Midbrain (tissue), 1 donor: ENCODE data around the gene ZNF627.
"Not testable (repeated sequence)": the region's sequence is repeated elsewhere in the genome, so short reads cannot be mapped to it uniquely, and the experiment has no call there.

Experiments used
- DNase-seq: peaks from one replicate; lab custom pipeline; 2025; lab: John Stamatoyannopoulos, UW

The ZNF627 gene

GRCh38 chr19:11597202-11598102, at the start of gene ZNF627:
Gene ZNF627, plus strand, starts transcription at chr19:11597483. Its CDS starts 145 bp downstream, at chr19:11597628.
- peak; percentile 97 for DNase-seq

DNA sequence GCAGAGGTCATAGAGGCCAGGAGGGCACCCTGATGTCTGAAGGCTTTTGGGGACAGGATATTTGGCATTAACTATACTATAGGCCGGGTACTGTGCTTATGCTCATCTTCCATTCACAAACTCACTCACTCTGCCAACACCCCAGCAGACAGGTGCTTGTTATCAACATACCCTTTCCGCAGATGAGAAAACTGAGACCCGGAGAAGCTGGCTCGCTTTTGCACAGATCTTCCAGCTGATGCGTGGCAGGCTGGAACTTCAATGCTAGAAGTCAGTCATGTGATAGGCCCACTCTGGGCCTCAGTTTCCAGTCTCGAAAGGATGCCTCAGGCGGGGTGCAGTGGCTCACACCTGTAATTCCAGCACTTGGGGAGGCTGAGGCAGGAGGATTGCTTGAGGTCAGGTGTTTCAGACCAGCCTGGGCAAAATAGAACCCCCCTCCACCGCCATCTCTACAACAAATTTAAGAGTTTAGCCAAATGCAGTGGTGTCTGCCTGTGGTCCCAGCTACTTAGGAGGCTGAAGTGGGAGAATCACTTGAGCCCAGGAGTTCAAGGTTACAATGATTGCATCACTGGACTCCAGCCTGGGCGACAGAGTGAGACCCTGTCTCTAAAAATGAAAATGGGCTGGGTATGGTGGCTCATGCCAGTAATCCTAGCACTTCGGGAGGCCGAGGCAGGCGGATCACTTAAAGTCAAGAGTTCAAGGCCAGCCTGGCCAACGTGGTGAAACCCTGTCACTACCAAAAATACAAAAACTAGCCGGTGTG, 49.2 kb upstream of the ZNF627 start:
- no peak for DNase-seq

GRCh38 chr19:11549386-11549953, 47.8 kb upstream of the ZNF627 start:
- no peak for DNase-seq

DNA sequence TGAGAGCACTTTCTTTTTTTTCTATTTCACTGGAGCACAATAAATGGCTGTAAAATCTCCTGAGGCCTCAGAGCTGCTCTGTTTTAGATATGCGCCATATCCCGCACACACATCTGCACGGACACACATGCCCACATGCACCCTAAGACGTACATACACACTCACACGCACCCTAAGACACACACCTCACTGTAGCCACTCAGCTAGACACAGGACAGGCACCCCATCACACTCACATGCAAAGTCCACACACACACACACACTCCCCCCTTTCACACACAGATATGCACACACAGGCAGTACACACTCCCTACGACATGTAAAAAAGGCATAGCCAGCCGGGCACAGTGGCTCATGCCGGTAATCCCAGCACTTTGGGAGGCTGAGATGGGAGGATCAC, 47.0 kb upstream of the ZNF627 start:
- DNase-seq, result no peak

DNA sequence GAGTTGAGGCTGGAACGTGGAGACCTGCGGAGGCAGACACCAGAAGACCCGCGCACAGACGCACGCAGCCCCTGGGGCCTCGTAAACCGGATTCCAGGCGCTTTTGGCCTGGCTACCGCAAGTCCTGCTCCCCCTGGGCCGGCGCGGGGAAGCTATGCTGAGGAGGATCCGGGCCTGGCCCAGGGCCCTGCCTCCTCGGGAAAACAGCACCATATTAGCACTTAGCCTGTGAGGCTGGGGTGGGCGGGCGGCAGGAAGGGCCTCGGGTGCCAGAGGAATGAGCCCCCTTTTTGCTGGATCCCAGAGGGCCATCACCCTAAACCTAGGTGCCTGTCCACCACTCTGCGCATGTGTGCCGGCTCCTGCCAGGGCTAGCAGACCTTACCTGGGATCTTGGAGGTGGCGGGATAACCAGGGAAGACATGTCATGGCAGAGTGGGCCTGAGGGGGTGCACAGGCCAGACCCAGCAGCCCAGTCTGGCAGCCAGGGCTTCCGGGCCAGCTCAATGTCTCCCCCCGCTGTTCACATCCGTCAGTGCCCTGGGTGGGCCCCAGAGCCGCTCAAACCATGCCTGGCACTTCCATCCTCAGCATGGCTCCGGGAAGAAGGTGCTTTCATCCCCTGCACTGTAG, 45.6 kb upstream of the ZNF627 start:
- no peak for DNase-seq

DNA sequence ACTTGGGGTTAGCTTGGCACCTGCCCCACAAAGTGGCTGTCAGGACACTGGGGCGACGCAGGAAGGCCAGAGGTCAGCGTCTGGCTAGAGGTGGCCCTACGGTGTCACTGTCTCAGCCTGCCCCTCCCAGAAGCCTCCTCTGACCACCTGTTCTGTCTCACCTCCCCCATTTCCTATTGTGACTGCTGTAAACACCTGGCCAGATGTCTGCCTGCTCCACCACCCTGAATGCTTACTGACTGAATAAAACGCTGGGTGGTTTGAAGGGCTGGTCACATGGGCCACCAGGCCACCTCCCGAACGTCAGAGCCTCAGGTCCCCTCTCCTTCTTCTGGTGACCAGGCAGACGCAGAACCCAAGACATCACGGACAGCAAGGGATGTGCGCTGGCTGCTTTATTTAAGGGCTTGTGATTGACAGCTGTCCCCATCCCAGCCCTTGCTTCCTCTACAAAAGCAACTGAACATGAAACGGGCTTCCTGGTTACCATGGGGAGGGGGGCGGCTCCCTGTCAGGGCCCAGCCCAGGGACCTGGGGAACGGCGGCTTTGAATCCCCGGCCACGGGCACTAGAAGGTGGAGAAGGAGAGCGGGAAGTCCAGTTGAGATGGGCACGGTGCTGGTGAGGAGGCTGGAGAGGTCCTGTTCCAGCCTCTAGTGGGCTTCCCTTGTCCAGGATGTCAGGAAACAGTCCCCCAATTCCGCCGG, 44.5 kb upstream of the ZNF627 start:
- DNase-seq, result no peak

DNA sequence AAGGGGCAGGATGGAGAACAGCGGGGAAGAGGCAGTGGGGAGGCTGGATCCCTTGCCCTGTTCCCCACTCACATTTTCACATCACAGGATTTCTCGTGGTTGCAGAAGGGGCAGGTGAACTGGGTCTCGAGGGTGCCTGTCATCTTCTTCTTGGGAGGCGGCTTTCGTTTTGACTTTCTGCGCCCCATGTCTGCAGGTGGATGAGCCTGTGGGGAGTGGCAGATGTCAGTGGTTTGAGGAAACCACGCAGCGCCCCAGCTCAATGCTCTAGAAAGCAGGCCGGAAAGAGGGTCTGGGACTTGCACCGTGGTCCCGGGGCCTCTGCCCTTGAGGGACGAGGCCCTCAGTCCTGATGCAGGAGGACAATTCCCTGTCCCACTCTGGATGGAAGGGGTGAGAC, 43.1 kb upstream of the ZNF627 start:
- no peak for DNase-seq

GRCh38 chr19:11555246-11555645, 42.0 kb upstream of the ZNF627 start:
- DNase-seq, result no peak

DNA sequence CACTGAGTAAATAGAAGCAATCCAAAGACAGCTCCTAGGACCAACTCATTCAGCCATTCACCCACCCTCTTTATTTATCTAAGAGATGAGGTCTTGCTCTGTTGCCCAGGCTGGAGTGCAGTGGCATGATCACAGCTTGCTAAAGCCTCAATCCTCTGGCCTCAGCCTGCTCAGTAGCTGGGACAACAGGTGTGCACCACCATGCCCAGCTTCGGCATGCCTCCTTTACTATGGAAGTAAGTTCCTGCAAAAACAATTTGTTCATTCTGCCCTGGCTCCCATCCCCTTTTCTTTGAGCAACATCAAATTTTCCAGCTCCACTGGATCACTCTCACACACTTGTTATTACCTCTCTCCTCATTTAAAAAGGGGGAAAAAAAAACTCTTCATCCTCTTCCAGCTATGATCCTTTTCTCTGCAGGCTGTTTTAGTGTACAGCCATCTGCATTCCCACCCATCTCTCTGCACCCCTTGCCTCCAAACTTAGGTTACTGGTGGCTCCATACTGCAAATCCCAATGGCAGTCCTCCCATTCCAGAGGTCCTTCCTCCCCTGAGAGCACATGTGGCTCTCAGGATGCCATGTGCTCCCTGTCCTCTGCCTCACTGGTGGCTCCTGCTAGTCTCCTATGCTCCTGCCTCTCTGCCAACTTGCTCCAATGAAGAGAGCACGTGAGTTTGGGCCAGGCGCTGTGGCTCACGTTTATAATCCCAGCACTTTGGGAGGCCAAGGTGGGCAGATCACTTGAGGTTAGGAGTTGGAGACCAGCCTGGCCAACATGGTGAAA, 40.5 kb upstream of the ZNF627 start:
- DNase-seq, result no peak

- peak; percentile 98 for DNase-seq
Measured at GRCh38 chr19:11558881-11559828, 38.1 kb upstream of the ZNF627 start, which contains the start of gene ELOF1. Gene ELOF1, minus strand, starts transcription at chr19:11559230. Its CDS starts 4,883 bp downstream, at chr19:11554347.

DNA sequence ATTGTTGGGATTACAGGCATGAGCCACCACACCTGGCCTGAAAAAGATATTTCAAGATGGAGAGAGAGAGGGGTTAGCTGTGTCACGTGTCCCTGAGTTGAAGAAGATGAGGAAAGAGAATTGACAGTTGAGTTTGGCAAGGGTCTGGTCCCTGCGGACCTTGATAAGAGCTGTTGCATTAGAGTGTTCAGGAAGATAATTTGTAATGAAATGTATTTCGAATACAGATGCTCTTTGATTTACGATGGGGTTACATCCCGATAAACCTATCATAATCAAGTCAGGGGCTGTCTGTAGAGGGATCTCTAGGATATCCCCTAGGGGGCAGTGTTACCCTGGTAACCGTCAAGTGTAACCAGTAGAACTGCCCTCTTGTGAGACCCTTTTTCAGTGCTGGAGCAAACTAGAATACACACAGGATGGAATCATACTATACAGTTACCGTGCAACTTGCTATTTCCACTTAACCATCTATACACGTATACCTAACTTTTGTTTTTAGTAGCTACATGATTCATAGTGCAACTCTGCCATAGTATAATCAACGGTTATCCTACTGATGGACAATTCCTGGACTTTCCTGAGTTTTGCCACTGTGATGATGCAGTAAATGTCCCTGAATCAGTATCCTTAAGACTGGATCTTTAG, 36.8 kb upstream of the ZNF627 start:
- peak; percentile 65 for DNase-seq

DNA sequence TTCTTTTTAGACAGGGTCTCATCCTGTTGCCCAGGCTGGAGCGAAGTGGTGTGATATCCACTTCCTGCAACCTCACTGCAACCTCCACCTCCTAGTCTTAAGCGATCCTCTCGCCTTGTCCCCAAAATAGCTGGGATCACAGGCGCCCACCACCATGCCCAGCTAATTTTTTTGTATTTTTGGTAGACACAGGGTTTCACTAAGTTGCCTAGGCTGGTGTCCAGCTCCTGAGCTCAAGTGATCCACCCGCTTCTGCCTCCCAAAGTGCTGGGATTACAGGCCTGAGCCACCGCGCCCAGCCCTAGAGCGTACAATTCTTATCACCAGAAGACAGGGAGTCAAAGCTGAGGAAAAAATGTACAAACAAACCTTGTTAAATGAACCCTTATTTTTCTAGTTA, 33.8 kb upstream of the ZNF627 start:
- no peak for DNase-seq

GRCh38 chr19:11564082-11564807, 33.0 kb upstream of the ZNF627 start:
- not testable (repeated sequence) for DNase-seq

DNA sequence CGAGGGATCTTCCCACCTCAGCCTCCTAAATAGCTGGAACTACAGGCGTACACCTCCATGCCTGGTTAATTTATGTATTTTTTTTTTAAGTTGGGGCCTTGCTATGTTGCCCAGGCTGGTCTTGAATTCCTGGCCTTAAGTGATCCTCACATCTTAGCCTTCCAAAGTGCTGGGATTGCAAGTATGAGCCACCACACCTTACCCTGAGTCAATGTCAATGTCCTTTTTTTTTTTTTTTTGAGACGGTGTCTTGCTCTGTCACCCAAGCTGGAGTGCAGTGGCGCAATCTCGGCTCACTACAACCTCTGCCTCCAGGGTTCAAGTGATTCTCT, 31.7 kb upstream of the ZNF627 start:
- not testable (repeated sequence) for DNase-seq

GRCh38 chr19:11566164-11566563, 31.1 kb upstream of the ZNF627 start:
- no peak for DNase-seq

DNA sequence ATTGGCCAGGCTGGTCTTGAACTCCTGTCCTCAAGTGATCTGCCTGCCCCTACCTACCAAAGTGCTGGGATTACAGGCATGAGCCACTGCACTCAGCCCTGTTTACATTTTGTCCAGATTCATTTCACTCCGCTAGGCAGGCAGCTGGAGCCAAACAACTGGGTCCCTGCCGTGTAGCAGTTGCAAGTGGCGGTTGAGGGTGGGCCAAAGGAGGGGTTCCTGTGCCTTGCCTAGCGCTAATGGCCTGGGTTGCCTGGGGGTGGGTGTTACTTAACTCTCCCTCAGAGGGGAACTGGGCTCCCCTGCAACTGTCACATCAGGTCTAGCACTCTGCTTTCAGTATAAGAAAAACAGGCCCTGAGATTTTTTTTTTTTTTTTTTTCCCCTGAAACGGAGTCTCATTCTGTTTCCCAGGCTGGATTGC, 27.2 kb upstream of the ZNF627 start:
- DNase-seq, result no peak

DNA sequence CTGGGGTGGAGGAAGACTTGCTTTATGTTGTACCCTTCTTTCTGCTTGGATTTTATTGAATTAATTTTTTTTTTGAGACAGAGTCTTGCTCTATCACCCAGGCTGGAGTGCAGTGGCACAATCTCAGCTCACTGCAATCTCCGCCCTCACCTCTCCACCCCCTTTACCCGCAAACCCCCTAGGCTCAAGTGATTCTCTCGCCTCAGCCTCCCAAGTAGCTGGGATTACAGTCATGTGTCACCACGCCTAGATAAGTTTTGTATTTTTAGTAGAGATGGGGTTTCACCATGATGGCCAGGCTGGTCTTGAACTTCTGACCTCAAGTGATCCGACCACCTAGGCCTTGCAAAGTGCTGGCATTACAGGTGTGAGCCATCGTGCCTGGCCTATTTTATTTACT, 23.9 kb upstream of the ZNF627 start:
- DNase-seq, result not testable (repeated sequence)

DNA sequence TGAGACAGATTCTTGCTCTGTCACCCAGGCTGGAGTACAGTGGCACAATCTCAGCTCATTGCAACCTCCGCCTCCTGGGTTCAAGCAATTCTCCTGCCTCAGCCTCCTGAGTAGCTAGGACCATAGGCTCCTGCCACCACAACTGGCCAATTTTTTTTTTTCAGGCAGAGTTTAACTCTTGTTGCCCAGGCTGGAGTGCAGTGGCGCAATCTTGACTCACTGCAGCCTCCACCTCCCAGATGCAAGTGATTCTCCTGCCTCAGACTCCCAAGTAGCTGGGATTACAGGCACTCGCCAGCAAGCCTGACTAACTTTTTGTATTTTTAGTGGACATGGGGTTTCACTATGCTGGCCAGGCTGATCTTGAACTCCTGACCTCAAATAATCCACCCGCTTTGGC, 23.5 kb upstream of the ZNF627 start:
- not testable (repeated sequence) for DNase-seq
